HL-60 (cell line): ENCODE measurements around the gene EML6.

Source experiments
- DNase-seq, 2 experiments: peaks; one replicate each; pipeline ENCODE4 v3.0.0-alpha.2; 2010 to 2020; ENCODE audit warnings: low read depth in 1 of 2, low spot score in 1 of 2
- H3K27ac ChIP-seq: fragments of 250-450 bp; sonication (Bioruptor Pico); replicated peaks from 2 replicates; pipeline ENCODE4 v1.5.1; 2020; ENCODE audit warnings: mild to moderate bottlenecking, moderate library complexity
- H3K27me3 ChIP-seq: fragments of 250-450 bp; sonication (Bioruptor Pico); 2 replicates; pipeline ENCODE4 v1.5.1; 2021; ENCODE audit warnings: mild to moderate bottlenecking, moderate library complexity; ENCODE audit not compliant: insufficient read depth, poor library complexity, severe bottlenecking
- H3K4me3 ChIP-seq: replicated peaks from 2 replicates; pipeline ENCODE4 v1.5.1; 2011; ENCODE audit warnings: mild to moderate bottlenecking, control low read depth, low read length; ENCODE audit not compliant: insufficient read depth
- GABPA ChIP-seq: IDR thresholded peaks from 2 replicates; pipeline ENCODE4 v1.6.1; 2012; ENCODE audit warnings: low read depth
- POLR2AphosphoS5 ChIP-seq: IDR thresholded peaks from 2 replicates; pipeline ENCODE4 v1.6.1; 2012; ENCODE audit warnings: low read depth
- SPI1 ChIP-seq: IDR thresholded peaks from 2 replicates; pipeline ENCODE4 v1.6.1; 2012; ENCODE audit warnings: low read depth, mild to moderate bottlenecking, borderline replicate concordance
- TF ChIP-seq, protein P1 (sequence below): IDR thresholded peaks from one replicate; pipeline ENCODE4 v1.5.1; 2011; ENCODE audit warnings: low read length, control low read depth, inconsistent platforms; ENCODE audit not compliant: insufficient read depth
- TF ChIP-seq, protein P2 (sequence below): IDR thresholded peaks from 2 replicates; pipeline ENCODE4 v1.6.1; 2012; ENCODE audit warnings: low read depth; ENCODE audit not compliant: insufficient replicate concordance

The EML6 gene

DNA sequence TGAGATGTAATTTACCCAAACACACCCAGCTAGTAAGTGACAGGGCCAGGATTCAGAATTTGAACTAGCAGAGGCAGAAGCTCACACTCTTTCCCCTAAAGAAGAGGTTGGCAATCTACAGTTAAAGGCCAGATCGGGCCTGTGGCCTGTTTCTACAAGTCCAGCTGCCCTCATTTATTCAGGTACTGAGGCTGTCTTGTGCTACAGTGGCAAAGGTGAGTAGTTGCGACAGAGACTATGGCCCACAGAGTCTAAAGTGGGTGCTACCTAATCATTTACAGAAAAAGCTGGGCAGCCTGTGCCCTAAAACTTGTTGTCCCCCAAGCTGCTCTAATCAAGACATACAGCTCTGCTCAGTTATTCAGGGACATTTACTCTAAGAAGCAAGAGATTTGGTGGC is 240.0 kb downstream of the EML6 start:
- TF ChIP-seq GABPA (no peak), SPI1 (no peak), POLR2AphosphoS5 (no peak)
- TF ChIP-seq, protein P1, sequence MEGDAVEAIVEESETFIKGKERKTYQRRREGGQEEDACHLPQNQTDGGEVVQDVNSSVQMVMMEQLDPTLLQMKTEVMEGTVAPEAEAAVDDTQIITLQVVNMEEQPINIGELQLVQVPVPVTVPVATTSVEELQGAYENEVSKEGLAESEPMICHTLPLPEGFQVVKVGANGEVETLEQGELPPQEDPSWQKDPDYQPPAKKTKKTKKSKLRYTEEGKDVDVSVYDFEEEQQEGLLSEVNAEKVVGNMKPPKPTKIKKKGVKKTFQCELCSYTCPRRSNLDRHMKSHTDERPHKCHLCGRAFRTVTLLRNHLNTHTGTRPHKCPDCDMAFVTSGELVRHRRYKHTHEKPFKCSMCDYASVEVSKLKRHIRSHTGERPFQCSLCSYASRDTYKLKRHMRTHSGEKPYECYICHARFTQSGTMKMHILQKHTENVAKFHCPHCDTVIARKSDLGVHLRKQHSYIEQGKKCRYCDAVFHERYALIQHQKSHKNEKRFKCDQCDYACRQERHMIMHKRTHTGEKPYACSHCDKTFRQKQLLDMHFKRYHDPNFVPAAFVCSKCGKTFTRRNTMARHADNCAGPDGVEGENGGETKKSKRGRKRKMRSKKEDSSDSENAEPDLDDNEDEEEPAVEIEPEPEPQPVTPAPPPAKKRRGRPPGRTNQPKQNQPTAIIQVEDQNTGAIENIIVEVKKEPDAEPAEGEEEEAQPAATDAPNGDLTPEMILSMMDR: no peak
- TF ChIP-seq, protein P2, sequence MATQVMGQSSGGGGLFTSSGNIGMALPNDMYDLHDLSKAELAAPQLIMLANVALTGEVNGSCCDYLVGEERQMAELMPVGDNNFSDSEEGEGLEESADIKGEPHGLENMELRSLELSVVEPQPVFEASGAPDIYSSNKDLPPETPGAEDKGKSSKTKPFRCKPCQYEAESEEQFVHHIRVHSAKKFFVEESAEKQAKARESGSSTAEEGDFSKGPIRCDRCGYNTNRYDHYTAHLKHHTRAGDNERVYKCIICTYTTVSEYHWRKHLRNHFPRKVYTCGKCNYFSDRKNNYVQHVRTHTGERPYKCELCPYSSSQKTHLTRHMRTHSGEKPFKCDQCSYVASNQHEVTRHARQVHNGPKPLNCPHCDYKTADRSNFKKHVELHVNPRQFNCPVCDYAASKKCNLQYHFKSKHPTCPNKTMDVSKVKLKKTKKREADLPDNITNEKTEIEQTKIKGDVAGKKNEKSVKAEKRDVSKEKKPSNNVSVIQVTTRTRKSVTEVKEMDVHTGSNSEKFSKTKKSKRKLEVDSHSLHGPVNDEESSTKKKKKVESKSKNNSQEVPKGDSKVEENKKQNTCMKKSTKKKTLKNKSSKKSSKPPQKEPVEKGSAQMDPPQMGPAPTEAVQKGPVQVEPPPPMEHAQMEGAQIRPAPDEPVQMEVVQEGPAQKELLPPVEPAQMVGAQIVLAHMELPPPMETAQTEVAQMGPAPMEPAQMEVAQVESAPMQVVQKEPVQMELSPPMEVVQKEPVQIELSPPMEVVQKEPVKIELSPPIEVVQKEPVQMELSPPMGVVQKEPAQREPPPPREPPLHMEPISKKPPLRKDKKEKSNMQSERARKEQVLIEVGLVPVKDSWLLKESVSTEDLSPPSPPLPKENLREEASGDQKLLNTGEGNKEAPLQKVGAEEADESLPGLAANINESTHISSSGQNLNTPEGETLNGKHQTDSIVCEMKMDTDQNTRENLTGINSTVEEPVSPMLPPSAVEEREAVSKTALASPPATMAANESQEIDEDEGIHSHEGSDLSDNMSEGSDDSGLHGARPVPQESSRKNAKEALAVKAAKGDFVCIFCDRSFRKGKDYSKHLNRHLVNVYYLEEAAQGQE: no peak
- DNase-seq: no peak
- Histone ChIP-seq H3K27me3 (no peaks in the 10 kb centered on the region), H3K27ac (no peak overlapping the region), H3K4me3 (no peak overlapping the region)

DNA sequence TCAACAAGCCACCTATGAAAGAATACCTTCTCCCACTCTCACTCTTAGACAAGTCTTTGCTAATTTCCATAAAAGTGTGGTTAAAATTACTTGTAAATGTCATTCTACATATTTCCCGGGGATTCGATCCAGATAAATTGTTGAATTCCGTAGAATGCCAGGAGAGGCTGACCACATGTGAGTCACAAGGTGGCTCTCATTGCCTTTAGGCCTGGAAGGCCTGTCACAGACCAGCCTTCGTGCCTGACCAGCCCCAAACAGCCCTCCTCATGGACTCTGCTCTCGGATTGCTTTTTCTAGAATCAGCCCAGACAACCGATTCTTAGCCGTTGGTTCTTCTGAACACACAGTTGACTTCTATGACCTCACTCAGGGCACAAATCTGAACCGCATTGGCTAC is 240.8 kb downstream of the EML6 start:
- no peak overlapping the region for H3K4me3 ChIP-seq
- H3K27ac ChIP-seq: no peak overlapping the region
- TF ChIP-seq, protein P1: no peak
- TF ChIP-seq, protein P2: no peak
- TF ChIP-seq GABPA (no peak), SPI1 (no peak), POLR2AphosphoS5 (no peak)
- no peaks in the 10 kb centered on the region for H3K27me3 ChIP-seq
- no peak for DNase-seq

DNA sequence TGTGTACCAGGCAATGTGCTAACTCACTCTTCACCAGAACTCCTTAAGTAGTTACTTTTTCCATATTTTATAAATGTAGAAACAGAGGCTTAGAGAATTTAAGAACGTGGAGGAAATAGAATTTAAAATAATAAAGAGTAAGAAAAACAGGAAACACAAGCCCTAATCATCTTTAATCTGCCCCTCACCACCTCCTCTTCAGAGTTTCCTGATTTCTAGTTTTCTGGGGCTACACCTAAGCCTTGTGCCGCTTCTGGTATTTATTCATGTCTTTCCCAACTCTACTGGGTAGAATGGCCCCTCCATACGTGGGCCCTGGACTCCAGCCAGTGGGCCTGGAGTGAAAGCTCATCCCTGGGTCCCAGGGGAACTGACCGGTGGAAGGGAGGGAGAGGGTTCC is 241.4 kb downstream of the EML6 start:
- Histone ChIP-seq H3K27me3 (no peaks in the 10 kb centered on the region), H3K4me3 (no peak overlapping the region), H3K27ac (no peak overlapping the region)
- TF ChIP-seq, protein P1: no peak
- TF ChIP-seq, protein P2: no peak
- no peak for TF ChIP-seq POLR2AphosphoS5
- DNase-seq: no peak
